Heart right ventricle (tissue), 16 donors: Measurements from ENCODE around the gene STXBP3. TPM values are rescaled to one million over a fixed set of nuclear protein-coding genes. Genes with fewer than 3 reads are reported as not detected.

Experiments used
- ATAC-seq, 8 donors: fragments of 200-7000 bp; cut with Tn5 transposase; one replicate each; pipeline ENCODE4 v1.9.1; 2020; ENCODE audit warnings: mild to moderate bottlenecking in 8 of 8, moderate library complexity in 8 of 8, moderate number of reproducible peaks in 1 of 8
- DNase-seq, 2 donors: peaks; one replicate each; pipeline ENCODE4 v3.0.0-alpha.2; 2020
- H3K27ac ChIP-seq, 10 donors: fragments of 200-600 bp; sonication (generic) in 2 of 10; one replicate each; pipeline versions ENCODE4 v1.5.0 to v1.8.0; 2020 to 2022; ENCODE audit warnings: mild to moderate bottlenecking in 3 of 10
- H3K27me3 ChIP-seq, 7 donors: fragments of 200-600 bp; one replicate each; pipeline ENCODE4 v1.8.0; 2021 to 2022; ENCODE audit warnings: mild to moderate bottlenecking in 2 of 7
- H3K36me3 ChIP-seq, 9 donors: fragments of 200-600 bp; sonication (generic) in 1 of 9; one replicate each; pipeline versions ENCODE4 v1.5.0 to v1.8.0; 2020 to 2022; ENCODE audit warnings: mild to moderate bottlenecking in 2 of 9
- H3K4me1 ChIP-seq, 9 donors: fragments of 200-600 bp; sonication (generic) in 1 of 9; one replicate each; pipeline versions ENCODE4 v1.5.0 to v1.8.0; 2020 to 2022; ENCODE audit warnings: mild to moderate bottlenecking in 4 of 9
- H3K4me3 ChIP-seq, 10 donors: fragments of 200-600 bp; sonication (generic) in 2 of 10; one replicate each; pipeline versions ENCODE4 v1.5.0 to v1.8.0; 2020 to 2022; ENCODE audit warnings: mild to moderate bottlenecking in 7 of 10, moderate library complexity in 2 of 10
- H3K9me3 ChIP-seq, 11 donors: fragments of 200-600 bp in 10 of 11; sonication (generic) in 2 of 11; one replicate each; pipeline versions ENCODE4 v1.5.0 to v1.8.0; 2013 to 2022; ENCODE audit warnings: mild to moderate bottlenecking in 2 of 11, control low read depth in 1 of 11, moderate library complexity in 1 of 11
- CTCF ChIP-seq, 9 donors: fragments of 200-600 bp; sonication (generic) in 2 of 9; IDR thresholded peaks; one replicate each; pipeline versions ENCODE4 v1.5.0 to v1.8.0; 2021 to 2022; ENCODE audit warnings: antibody characterized with exemption in 9 of 9, mild to moderate bottlenecking in 5 of 9, moderate library complexity in 1 of 9
- WGBS, 2 donors: extraction: QIAGEN DNeasy Blood & Tissue Kit; methylation state at CpG; one replicate each; pipeline ENCODE4 v1.1.7; 2013; ENCODE audit warnings: inconsistent platforms in 1 of 2; 5-methylcytosine and 5-hydroxymethylcytosine counted together
- intact Hi-C, 10 donors: fragments of 100-400 bp; cut with DNase I; formaldehyde crosslinking; loops; one replicate each; pipeline versions ENCODE4 v1.11.1 to v1.14.2; 2022
- polyA plus RNA-seq, 2 donors: library from polyadenylated mRNA; stranded (reverse); fragments of 200-250 nt; gene quantifications; one replicate each; pipeline ENCODE4 v1.2.3, GENCODE V29; 2013
- total RNA-seq, 10 donors: library from RNA; stranded (reverse); fragmentation: NEBNext Ultra II Directional in 3 of 10; extraction: Animal tissue kit (Norgen Biotek cat#: 25700) in 3 of 10; gene quantifications; one replicate each; pipeline versions ENCODE4 v1.2.1 to v1.2.4, GENCODE V29; 2021 to 2023
- donor health status: Arrhythmogenic right ventricular cardiomyopathy.
- donor health status: ischemic (EF 13 %, LVEDD 7.1; RV severe dilation, severe dysfunction).
- donor health status: healthy with polysubstance abuse.
- donor health status: DM: no; HTN: yes; CAD: no.
- donor health status: DM: no; HTN: no; CAD: no.
- donor health status: ischemic (EF 25% LVEDD 6.9; RV normal size, moderate dysfunction).
- donor health status: ischemic (EF 25% LVEDD 5.7; RV mildly dilated, moderate dysfunction).
- donor health status: healthy.
- donor health status: DM: yes; HTN: yes; CAD: no.
- donor health status: Ischemic cardiomyopathy.
- donor health status: ischemic (EF 35%, LVEDD 5.7; RV mildly dilated, moderate dysfunction).
- donor health status: nonischemic (EF 11% LVEDD 7.7; RV severe dilation, severe dysfunction).
- donor health status: DM: yes; HTN: yes; CAD: no.
- donor health status: PGD.
- donor health status: ischemic (EF 29% LVEDD 5.4; RV normal size, mild dysfunction).
- donor health status: nonischemic (EF 23%, LVEDD 6.1; RV moderate dilation, normal function).

STXBP3 gene
- total and polyA plus RNA-seq, 12 donors: 18.1 to 34.5 (median 22.9) TPM

DNA sequence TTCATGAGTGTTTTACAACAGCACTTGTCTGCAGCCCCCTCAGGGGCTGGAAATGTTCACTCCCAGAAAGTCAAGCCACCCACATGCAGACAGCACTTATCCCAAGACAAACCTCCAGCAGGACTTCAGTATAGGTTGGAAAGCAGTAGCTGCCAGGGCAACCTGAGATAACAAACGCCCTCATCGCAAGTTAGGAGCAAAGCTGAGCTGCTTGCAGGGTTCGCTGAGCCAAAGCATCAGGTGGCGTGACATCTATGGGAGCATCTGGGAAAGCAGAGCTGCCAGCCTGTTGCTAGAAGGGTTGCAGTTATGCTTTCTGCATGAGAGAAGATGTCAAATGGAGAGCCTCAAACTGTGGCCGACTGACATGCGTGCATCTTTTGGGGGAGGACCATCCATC lies 4.2 kb upstream of the STXBP3 start:
- H3K4me1 ChIP-seq: peaks cover 0 to 3% (median 0%) of the 10 kb centered on the region in 9 donors
- TF ChIP-seq CTCF (IDR thresholded peaks at IDR 0.05): no peak
- no peak for DNase-seq
- intact Hi-C loops: loop anchor here in 2 of 10 donors (5.0 to 10.0 kb wide), 2 partner anchors 45 to 47 kb away; partner anchors contain the start of gene PRPF38B (in 1 of the 2)
- WGBS, 2 donors: 71 to 76% methylated on average over 6 of the region's 6 CpGs
- H3K27me3 ChIP-seq: no peaks in the 10 kb centered on the region
- no peak overlapping the region for H3K4me3 ChIP-seq
- H3K36me3 ChIP-seq: no peaks in the 10 kb centered on the region
- no peak overlapping the region for H3K27ac ChIP-seq
- ATAC-seq: no peak
- no peaks in the 10 kb centered on the region for H3K9me3 ChIP-seq

DNA sequence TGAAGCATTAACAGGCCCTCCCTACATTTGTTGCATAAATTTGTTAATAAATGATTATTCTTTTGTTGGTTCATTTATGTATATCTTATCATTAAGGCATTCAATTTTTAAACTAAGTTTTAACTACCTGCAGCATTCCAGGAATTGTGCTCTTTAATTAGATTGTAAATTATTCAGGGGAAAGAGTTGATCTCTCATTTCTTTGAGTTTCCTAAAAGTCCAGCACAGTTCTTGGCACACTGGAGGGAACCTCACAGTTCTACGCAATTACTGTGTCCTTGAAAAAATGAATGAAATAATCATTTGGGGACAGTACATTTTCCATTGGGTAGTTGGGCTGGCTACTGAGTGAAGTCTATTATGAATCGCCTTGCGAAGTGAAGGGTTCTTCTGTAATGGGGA lies 493 bp upstream of the STXBP3 start:
- H3K9me3 ChIP-seq: no peaks in the 10 kb centered on the region
- H3K27ac ChIP-seq: peak overlapping the region in 9 of 10 donors; percentile 94 to 99 (median 96)
- H3K4me3 ChIP-seq: peak overlapping the region in 8 of 10 donors; percentile 58 to 94 (median 82)
- ATAC-seq: no peak
- no peaks in the 10 kb centered on the region for H3K27me3 ChIP-seq
- peaks cover 0 to 21% (median 0%) of the 10 kb centered on the region in 9 donors for H3K36me3 ChIP-seq
- intact Hi-C loops: loop anchor here in 6 of 10 donors (1.0 to 10.0 kb wide), 5 partner anchors 51 to 151 kb away; partner anchors contain the start of gene PRPF38B (in 6 of the 6)
- no peak for DNase-seq
- no peak for TF ChIP-seq CTCF (IDR thresholded peaks at IDR 0.05)
- 37 to 42% methylated on average over 3 of the region's 3 CpGs for WGBS, 2 donors
- H3K4me1 ChIP-seq: peaks cover 0 to 24% (median 14%) of the 10 kb centered on the region in 9 donors

DNA sequence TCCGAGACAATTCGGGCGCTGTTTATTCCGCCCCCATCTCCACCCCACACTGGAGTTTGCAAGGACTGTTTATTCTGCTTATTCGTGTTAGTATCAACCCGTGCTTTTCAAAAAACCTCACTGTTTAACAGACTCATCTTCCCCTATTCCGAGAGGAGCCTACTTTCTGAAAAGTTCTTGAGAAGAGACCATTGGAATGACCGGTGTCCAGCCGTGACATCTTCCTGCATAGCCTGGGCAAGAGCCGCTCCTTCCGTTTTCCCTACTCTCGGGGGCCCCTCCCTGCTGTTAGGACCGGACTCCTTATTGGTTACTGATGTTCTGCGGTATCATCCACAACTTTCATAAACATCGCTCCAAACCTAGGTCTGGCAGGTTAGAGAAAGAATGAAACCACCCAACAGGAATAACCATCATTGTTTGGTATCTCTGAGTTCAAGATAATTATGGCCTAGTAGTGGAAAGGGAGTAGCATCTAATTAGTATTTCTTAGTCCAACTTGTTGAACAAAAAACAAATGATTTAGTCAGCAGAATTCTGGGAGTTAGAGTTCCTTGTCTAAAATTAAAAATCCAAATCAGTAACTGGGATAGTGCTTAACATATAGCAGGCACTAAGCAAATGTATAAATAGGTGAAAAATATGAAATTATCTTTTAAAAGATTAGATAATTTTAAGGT lies 837 bp downstream of the STXBP3 start:
- Histone ChIP-seq H3K9me3 (no peaks in the 10 kb centered on the region), H3K4me3 (peak overlapping the region; percentile 58 to 94 (median 82)), H3K36me3 (peaks cover 0 to 33% (median 0%) of the 10 kb centered on the region in 9 donors), H3K4me1 (peaks cover 0 to 27% (median 15%) of the 10 kb centered on the region in 9 donors), H3K27ac (peak overlapping the region; percentile 86 to 99 (median 96)), H3K27me3 (no peaks in the 10 kb centered on the region)
- no peak for TF ChIP-seq CTCF (IDR thresholded peaks at IDR 0.05)
- 0 to 1% methylated on average over 15 of the region's 15 CpGs for WGBS, 2 donors
- DNase-seq (peak; percentile 67 to 82), ATAC-seq (peak; percentile 64 to 85 (median 79))
- intact Hi-C loops: loop anchor here in 5 of 10 donors (2.0 to 10.0 kb wide), 4 partner anchors 53 to 150 kb away; partner anchors contain the start of gene PRPF38B (in 5 of the 5)

GRCh38 chr1:108747898-108748297 lies 1.4 kb downstream of the STXBP3 start:
- no peak for TF ChIP-seq CTCF (IDR thresholded peaks at IDR 0.05)
- peaks cover 0 to 39% (median 0%) of the 10 kb centered on the region in 9 donors for H3K36me3 ChIP-seq
- H3K27me3 ChIP-seq: no peaks in the 10 kb centered on the region
- 86 to 91% methylated on average over 3 of the region's 3 CpGs for WGBS, 2 donors
- intact Hi-C loops: loop anchor here in 5 of 10 donors (2.0 to 10.0 kb wide), 4 partner anchors 53 to 149 kb away; partner anchors contain the start of gene PRPF38B (in 5 of the 5)
- ATAC-seq (no peak), DNase-seq (no peak)
- H3K9me3 ChIP-seq: no peaks in the 10 kb centered on the region
- H3K27ac ChIP-seq: peak overlapping the region in 4 of 10 donors; percentile 95 to 99 (median 98)
- peak overlapping the region in 8 of 10 donors; percentile 58 to 94 (median 82) for H3K4me3 ChIP-seq
- H3K4me1 ChIP-seq: peaks cover 0 to 30% (median 15%) of the 10 kb centered on the region in 9 donors
